IMR-90 (cell line): ENCODE results near the gene IGSF3.

Experiments used
- SMC3 ChIP-seq: fragments of 150-350 bp; IDR thresholded peaks from 2 replicates; pipeline ENCODE4 v1.6.1; 2016; ENCODE audit warnings: low read depth, mild to moderate bottlenecking, antibody characterized with exemption, low read length, moderate library complexity
- TF ChIP-seq, protein P1 (sequence below): conservative IDR thresholded peaks from 2 replicates; pipeline ENCODE4 v1.5.1; 2012; ENCODE audit warnings: mild to moderate bottlenecking, low read depth, low read length, improper control_type of control experiment
- TF ChIP-seq, protein P2 (sequence below): fragments of 150-350 bp; IDR thresholded peaks from 2 replicates; pipeline ENCODE4 v1.6.1; 2016; ENCODE audit warnings: low read depth, mild to moderate bottlenecking, low read length, moderate library complexity, borderline replicate concordance

DNA sequence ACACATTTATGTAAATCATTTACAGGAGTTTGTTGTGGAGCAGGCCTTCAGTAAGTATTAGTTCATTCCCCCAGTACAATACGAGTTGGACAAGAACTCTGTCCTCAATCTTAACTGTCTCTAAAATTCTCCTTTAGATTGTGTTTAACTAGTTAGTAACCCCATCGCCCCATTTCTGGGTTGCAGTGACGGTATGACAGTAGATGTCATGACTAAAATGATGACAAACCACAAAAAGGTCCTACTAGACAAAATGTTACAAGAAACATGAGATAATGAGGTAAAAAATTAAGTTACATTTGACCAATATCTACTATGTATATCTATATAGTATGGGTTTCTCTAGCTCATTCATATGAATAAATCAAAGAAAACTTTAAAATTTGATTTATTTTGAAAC lies 137.9 kb downstream of the IGSF3 start:
- TF ChIP-seq, protein P1, sequence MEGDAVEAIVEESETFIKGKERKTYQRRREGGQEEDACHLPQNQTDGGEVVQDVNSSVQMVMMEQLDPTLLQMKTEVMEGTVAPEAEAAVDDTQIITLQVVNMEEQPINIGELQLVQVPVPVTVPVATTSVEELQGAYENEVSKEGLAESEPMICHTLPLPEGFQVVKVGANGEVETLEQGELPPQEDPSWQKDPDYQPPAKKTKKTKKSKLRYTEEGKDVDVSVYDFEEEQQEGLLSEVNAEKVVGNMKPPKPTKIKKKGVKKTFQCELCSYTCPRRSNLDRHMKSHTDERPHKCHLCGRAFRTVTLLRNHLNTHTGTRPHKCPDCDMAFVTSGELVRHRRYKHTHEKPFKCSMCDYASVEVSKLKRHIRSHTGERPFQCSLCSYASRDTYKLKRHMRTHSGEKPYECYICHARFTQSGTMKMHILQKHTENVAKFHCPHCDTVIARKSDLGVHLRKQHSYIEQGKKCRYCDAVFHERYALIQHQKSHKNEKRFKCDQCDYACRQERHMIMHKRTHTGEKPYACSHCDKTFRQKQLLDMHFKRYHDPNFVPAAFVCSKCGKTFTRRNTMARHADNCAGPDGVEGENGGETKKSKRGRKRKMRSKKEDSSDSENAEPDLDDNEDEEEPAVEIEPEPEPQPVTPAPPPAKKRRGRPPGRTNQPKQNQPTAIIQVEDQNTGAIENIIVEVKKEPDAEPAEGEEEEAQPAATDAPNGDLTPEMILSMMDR: no peak
- no peak for TF ChIP-seq SMC3
- TF ChIP-seq, protein P2, sequence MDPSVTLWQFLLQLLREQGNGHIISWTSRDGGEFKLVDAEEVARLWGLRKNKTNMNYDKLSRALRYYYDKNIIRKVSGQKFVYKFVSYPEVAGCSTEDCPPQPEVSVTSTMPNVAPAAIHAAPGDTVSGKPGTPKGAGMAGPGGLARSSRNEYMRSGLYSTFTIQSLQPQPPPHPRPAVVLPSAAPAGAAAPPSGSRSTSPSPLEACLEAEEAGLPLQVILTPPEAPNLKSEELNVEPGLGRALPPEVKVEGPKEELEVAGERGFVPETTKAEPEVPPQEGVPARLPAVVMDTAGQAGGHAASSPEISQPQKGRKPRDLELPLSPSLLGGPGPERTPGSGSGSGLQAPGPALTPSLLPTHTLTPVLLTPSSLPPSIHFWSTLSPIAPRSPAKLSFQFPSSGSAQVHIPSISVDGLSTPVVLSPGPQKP: no peak
